H9 (cell line): ENCODE results near the gene IDH2. TPM values are rescaled to one million over a fixed set of nuclear protein-coding genes. Genes with fewer than 3 reads are reported as not detected.

Source experiments
- DNase-seq: peaks from one replicate; pipeline ENCODE4 v3.0.0-alpha.2; 2017
- H2AFZ ChIP-seq: one replicate; pipeline ENCODE4 v1.6.1; 2013; ENCODE audit warnings: mild to moderate bottlenecking, low read length, control low read depth, moderate library complexity
- H2AK5ac ChIP-seq: 2 replicates; pipeline ENCODE4 v1.6.1; 2013; ENCODE audit warnings: low read length, control low read depth, mixed read lengths; ENCODE audit not compliant: insufficient read length
- H2BK120ac ChIP-seq: one replicate; pipeline ENCODE4 v1.6.1; 2013; ENCODE audit warnings: low read depth, mild to moderate bottlenecking, low read length, control low read depth, inconsistent platforms; ENCODE audit not compliant: poor library complexity, severe bottlenecking
- H2BK12ac ChIP-seq: 2 replicates; pipeline ENCODE4 v1.6.1; 2013; ENCODE audit warnings: low read length, control low read depth, mixed read lengths, low read depth; ENCODE audit not compliant: insufficient read length
- H2BK15ac ChIP-seq: 2 replicates; pipeline ENCODE4 v1.6.1; 2013; ENCODE audit warnings: low read depth, low read length, control low read depth
- H2BK20ac ChIP-seq: one replicate; pipeline ENCODE4 v1.6.1; 2013; ENCODE audit warnings: low read depth, mild to moderate bottlenecking, low read length, control low read depth, inconsistent platforms; ENCODE audit not compliant: poor library complexity, severe bottlenecking
- H2BK5ac ChIP-seq: 2 replicates; pipeline ENCODE4 v1.6.1; 2013; ENCODE audit warnings: low read length, control low read depth, mixed read lengths; ENCODE audit not compliant: insufficient read length
- H3K14ac ChIP-seq: 2 replicates; pipeline ENCODE4 v1.6.1; 2013; ENCODE audit warnings: low read length, control low read depth; ENCODE audit not compliant: insufficient read depth
- H3K18ac ChIP-seq: 2 replicates; pipeline ENCODE4 v1.6.1; 2013; ENCODE audit warnings: low read depth, mild to moderate bottlenecking, mixed read lengths, low read length, control low read depth; ENCODE audit not compliant: insufficient read length
- H3K23ac ChIP-seq: 2 replicates; pipeline ENCODE4 v1.6.1; 2013; ENCODE audit warnings: low read length, control low read depth, mixed read lengths, low read depth; ENCODE audit not compliant: insufficient read length
- H3K23me2 ChIP-seq: 2 replicates; pipeline ENCODE4 v1.6.1; 2013; ENCODE audit warnings: low read depth, mild to moderate bottlenecking, mixed read lengths, low read length, control low read depth; ENCODE audit not compliant: insufficient read length, poor library complexity, severe bottlenecking
- H3K27ac ChIP-seq: 2 replicates; pipeline ENCODE4 v1.5.1; 2013; ENCODE audit warnings: low read length, control low read depth, mixed read lengths, low read depth; ENCODE audit not compliant: insufficient read length
- H3K27me3 ChIP-seq: 2 replicates; pipeline ENCODE4 v1.6.1; 2013; ENCODE audit warnings: low read length, control low read depth, inconsistent platforms; ENCODE audit not compliant: insufficient read depth
- H3K4ac ChIP-seq: 2 replicates; pipeline ENCODE4 v1.6.1; 2013; ENCODE audit warnings: low read depth, mild to moderate bottlenecking, control low read depth, inconsistent platforms, low read length, moderate library complexity
- H3K4me1 ChIP-seq: 2 replicates; pipeline ENCODE4 v1.6.1; 2013; ENCODE audit warnings: low read length, control low read depth, inconsistent platforms; ENCODE audit not compliant: insufficient read depth
- H3K4me2 ChIP-seq: 2 replicates; pipeline ENCODE4 v1.6.1; 2013; ENCODE audit warnings: low read length, control low read depth, mixed read lengths; ENCODE audit not compliant: insufficient read length, insufficient read depth
- H3K56ac ChIP-seq: 2 replicates; pipeline ENCODE4 v1.6.1; 2013; ENCODE audit warnings: low read depth, mild to moderate bottlenecking, mixed read lengths, low read length, control low read depth; ENCODE audit not compliant: insufficient read length
- H3K79me1 ChIP-seq: 2 replicates; pipeline ENCODE4 v1.6.1; 2013; ENCODE audit warnings: low read depth, mild to moderate bottlenecking, moderate library complexity, low read length, control low read depth, inconsistent platforms; ENCODE audit not compliant: insufficient read depth, poor library complexity, severe bottlenecking
- H3K79me2 ChIP-seq: 2 replicates; pipeline ENCODE4 v1.6.1; 2013; ENCODE audit warnings: low read length, control low read depth, inconsistent platforms; ENCODE audit not compliant: insufficient read depth
- H3K9ac ChIP-seq: 2 replicates; pipeline ENCODE4 v1.6.1; 2013; ENCODE audit warnings: low read length, control low read depth, mixed read lengths; ENCODE audit not compliant: insufficient read length; ENCODE audit errors: extremely low read depth
- H3K9me3 ChIP-seq: one replicate; pipeline ENCODE4 v1.6.1; 2013; ENCODE audit warnings: low read depth, low read length, inconsistent platforms; ENCODE audit not compliant: control insufficient read depth
- H3T11ph ChIP-seq: one replicate; pipeline ENCODE4 v1.6.1; 2013; ENCODE audit warnings: mild to moderate bottlenecking, low read length, control low read depth, inconsistent platforms
- H4K20me1 ChIP-seq: one replicate; pipeline ENCODE4 v1.6.1; 2013; ENCODE audit not compliant: control insufficient read depth, insufficient read length, insufficient read depth
- H4K5ac ChIP-seq: 2 replicates; pipeline ENCODE4 v1.6.1; 2013; ENCODE audit warnings: low read depth, mild to moderate bottlenecking, mixed read lengths, low read length, control low read depth; ENCODE audit not compliant: insufficient read length
- H4K8ac ChIP-seq: replicated peaks from 2 replicates; pipeline ENCODE4 v1.6.1; 2013; ENCODE audit warnings: low read length, control low read depth, mixed read lengths, low read depth; ENCODE audit not compliant: insufficient read length
- H4K91ac ChIP-seq: 2 replicates; pipeline ENCODE4 v1.6.1; 2013; ENCODE audit warnings: low read depth, mild to moderate bottlenecking, moderate library complexity, mixed read lengths, low read length, control low read depth; ENCODE audit not compliant: insufficient read length
- H3K27ac Mint-ChIP-seq, 3 experiments: 2 replicates in 2 of 3; 3 replicates in 1 of 3; pipeline ENCODE4 v1.8.0; 2020 to 2021; ENCODE audit warnings: mixed read lengths in 3 of 3, mild to moderate bottlenecking in 1 of 3, moderate library complexity in 1 of 3
- H3K27me3 Mint-ChIP-seq: 2 replicates; pipeline ENCODE4 v1.8.0; 2021; ENCODE audit warnings: low read depth, mild to moderate bottlenecking, moderate library complexity, mixed read lengths
- H3K36me3 Mint-ChIP-seq, 3 experiments: 2 replicates in 2 of 3; 3 replicates in 1 of 3; pipeline ENCODE4 v1.8.0; 2020 to 2021; ENCODE audit warnings: low read depth in 3 of 3, mixed read lengths in 3 of 3; ENCODE audit not compliant: insufficient read depth in 1 of 3
- H3K4me1 Mint-ChIP-seq, 2 experiments: 2 replicates each; pipeline ENCODE4 v1.8.0; 2020; ENCODE audit warnings: mixed read lengths in 2 of 2
- H3K4me3 Mint-ChIP-seq, 2 experiments: 2 replicates in 1 of 2; 3 replicates in 1 of 2; pipeline ENCODE4 v1.8.0; 2020 to 2021; ENCODE audit warnings: mild to moderate bottlenecking in 2 of 2, mixed read lengths in 2 of 2, moderate library complexity in 1 of 2
- H3K9me3 Mint-ChIP-seq, 2 experiments: 2 replicates in 1 of 2; 3 replicates in 1 of 2; pipeline ENCODE4 v1.8.0; 2020; ENCODE audit warnings: mild to moderate bottlenecking in 2 of 2, mixed read lengths in 2 of 2, moderate library complexity in 1 of 2
- WGBS: extraction: QIAGEN DNeasy Blood & Tissue Kit; methylation state at CpG from one replicate; pipeline ENCODE4 v1.1.7; 2013; ENCODE audit warnings: missing lambda C conversion rate, low lambda C conversion rate, mixed read lengths; ENCODE audit not compliant: insufficient read length; ENCODE audit errors: extremely low coverage; 5-methylcytosine and 5-hydroxymethylcytosine counted together
- total RNA-seq: library from RNA; stranded (reverse); gene quantifications from 2 replicates; pipeline ENCODE4 v1.2.1, GENCODE V29; 2021
- TF ChIP-seq, protein P1 (sequence below): fragments of 200-600 bp; sonication (generic); conservative IDR thresholded peaks from 3 replicates; pipeline ENCODE4 v1.8.0; 2021; ENCODE audit warnings: antibody characterized with exemption, mild to moderate bottlenecking

IDH2 gene
- total RNA-seq, 1 experiment from 2014 or later = 57.7 TPM

DNA sequence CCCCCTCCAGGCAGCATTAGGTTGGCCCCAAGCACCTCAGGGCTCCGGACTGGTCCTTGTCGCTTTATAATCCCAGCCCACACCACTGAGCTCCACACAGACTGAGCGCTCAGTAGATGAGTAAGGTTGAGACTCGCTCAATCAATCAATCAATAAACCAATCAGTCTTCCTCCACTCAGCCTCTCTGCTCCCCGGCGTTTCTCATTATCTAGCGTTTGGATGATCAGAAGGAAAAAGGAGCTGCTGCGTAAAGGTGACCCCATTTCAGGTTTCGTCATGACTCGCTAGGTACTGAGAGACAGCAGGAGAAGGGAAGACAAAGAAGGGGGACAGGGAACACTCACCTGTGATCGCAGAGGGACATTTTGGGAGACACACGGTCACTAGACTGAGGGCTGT lies 59.9 kb downstream of the IDH2 start:
- Histone ChIP-seq H3K14ac (no peak overlapping the region), H3K4ac (no peak overlapping the region), H3K27ac (no peak overlapping the region), H4K8ac (no peak overlapping the region), H2BK15ac (no peak overlapping the region), H2BK120ac (no peak overlapping the region), H3K4me1 (peaks cover 6% of the 10 kb centered on the region; the same call in 1 of the 2 replicates), H2AFZ (no peak overlapping the region), H4K5ac (no peak overlapping the region), H3K9ac (no peak overlapping the region), H3K9me3 (no peaks in the 10 kb centered on the region), H3K79me2 (no peaks in the 10 kb centered on the region), H2BK5ac (no peak overlapping the region), H3K56ac (no peak overlapping the region), H2BK12ac (no peak overlapping the region), H3K79me1 (no peaks in the 10 kb centered on the region), H4K91ac (no peak overlapping the region), H4K20me1 (no peaks in the 10 kb centered on the region), H3T11ph (no peak overlapping the region), H3K23me2 (no peaks in the 10 kb centered on the region), H3K4me2 (no peak overlapping the region), H3K18ac (peak overlapping the region; percentile 24), H3K23ac (no peak overlapping the region), H3K27me3 (no peaks in the 10 kb centered on the region), H2BK20ac (no peak overlapping the region), H2AK5ac (no peak overlapping the region)
- H3K27me3 Mint-ChIP-seq = no peaks in the 10 kb centered on the region
- H3K4me1 Mint-ChIP-seq = peaks cover 37 to 45% of the 10 kb centered on the region in 2 experiments
- TF ChIP-seq, protein P1, sequence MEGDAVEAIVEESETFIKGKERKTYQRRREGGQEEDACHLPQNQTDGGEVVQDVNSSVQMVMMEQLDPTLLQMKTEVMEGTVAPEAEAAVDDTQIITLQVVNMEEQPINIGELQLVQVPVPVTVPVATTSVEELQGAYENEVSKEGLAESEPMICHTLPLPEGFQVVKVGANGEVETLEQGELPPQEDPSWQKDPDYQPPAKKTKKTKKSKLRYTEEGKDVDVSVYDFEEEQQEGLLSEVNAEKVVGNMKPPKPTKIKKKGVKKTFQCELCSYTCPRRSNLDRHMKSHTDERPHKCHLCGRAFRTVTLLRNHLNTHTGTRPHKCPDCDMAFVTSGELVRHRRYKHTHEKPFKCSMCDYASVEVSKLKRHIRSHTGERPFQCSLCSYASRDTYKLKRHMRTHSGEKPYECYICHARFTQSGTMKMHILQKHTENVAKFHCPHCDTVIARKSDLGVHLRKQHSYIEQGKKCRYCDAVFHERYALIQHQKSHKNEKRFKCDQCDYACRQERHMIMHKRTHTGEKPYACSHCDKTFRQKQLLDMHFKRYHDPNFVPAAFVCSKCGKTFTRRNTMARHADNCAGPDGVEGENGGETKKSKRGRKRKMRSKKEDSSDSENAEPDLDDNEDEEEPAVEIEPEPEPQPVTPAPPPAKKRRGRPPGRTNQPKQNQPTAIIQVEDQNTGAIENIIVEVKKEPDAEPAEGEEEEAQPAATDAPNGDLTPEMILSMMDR = no peak
- H3K27ac Mint-ChIP-seq = peak overlapping the region; percentile 14 to 43 (median 43); a peak in 3 of 7 replicates
- no peak overlapping the region for H3K4me3 Mint-ChIP-seq
- WGBS = no CpG with 5 or more reads among the region's 12 CpGs
- DNase-seq = no peak
- no peaks in the 10 kb centered on the region for H3K36me3 Mint-ChIP-seq
- H3K9me3 Mint-ChIP-seq = no peaks in the 10 kb centered on the region
